WTC11 (cell line): ENCODE data around the gene AKAP9. TPM values are rescaled to one million over a fixed set of nuclear protein-coding genes. Genes with fewer than 3 reads are reported as not detected.

Experiments
- ATAC-seq: fragments of 200-7000 bp; cut with Tn5 transposase; 2 replicates; pipeline ENCODE4 v1.10.0; 2021; ENCODE audit warnings: mild to moderate bottlenecking, moderate library complexity
- CTCF ChIA-PET: fragments of 300-600 bp; sonication (Branson Sonifier 250); formaldehyde crosslinking; loops from one replicate; lab custom pipeline; 2021; ENCODE audit warnings: antibody characterized with exemption; lab: Charles Lee
- POLR2A ChIA-PET: fragments of 350-600 bp; sonication (Branson Sonifier 250); formaldehyde crosslinking; loops from one replicate; lab custom pipeline; 2021; ENCODE audit warnings: antibody characterized with exemption; lab: Charles Lee
- DNase-seq: peaks from one replicate; pipeline ENCODE4 v3.0.0; 2021; ENCODE audit warnings: low spot score
- H3K27ac Mint-ChIP-seq: 2 replicates; pipeline ENCODE4 v1.8.0; 2021; ENCODE audit warnings: mixed read lengths
- H3K27me3 Mint-ChIP-seq: 2 replicates; pipeline ENCODE4 v1.8.0; 2021; ENCODE audit warnings: low read depth, mild to moderate bottlenecking, moderate library complexity, mixed read lengths
- H3K36me3 Mint-ChIP-seq: 2 replicates; pipeline ENCODE4 v1.8.0; 2021; ENCODE audit warnings: mixed read lengths
- H3K4me1 Mint-ChIP-seq: 2 replicates; pipeline ENCODE4 v1.8.0; 2022; ENCODE audit warnings: mixed read lengths
- H3K4me3 Mint-ChIP-seq: 2 replicates; pipeline ENCODE4 v1.8.0; 2021; ENCODE audit warnings: mild to moderate bottlenecking, moderate library complexity, mixed read lengths
- H3K9me3 Mint-ChIP-seq: 2 replicates; pipeline ENCODE4 v1.8.0; 2021; ENCODE audit warnings: mixed read lengths
- ELF4 ChIP-seq: sonication (generic); formaldehyde crosslinking; IDR thresholded peaks from 2 replicates; pipeline ENCODE4 v1.8.1; 2022; ENCODE audit warnings: low read depth, mild to moderate bottlenecking, moderate library complexity, missing genetic modification reagents
- JAZF1 ChIP-seq: fragments of 250-450 bp; sonication (Bioruptor Pico); IDR thresholded peaks from 2 replicates; pipeline ENCODE4 v1.9.0; 2021; ENCODE audit warnings: moderate library complexity, mild to moderate bottlenecking, inconsistent platforms
- NFE2L1 ChIP-seq: sonication (generic); formaldehyde crosslinking; IDR thresholded peaks from 2 replicates; pipeline ENCODE4 v1.8.1; 2023; ENCODE audit warnings: missing genetic modification reagents
- RELA ChIP-seq: sonication (generic); formaldehyde crosslinking; IDR thresholded peaks from 2 replicates; pipeline ENCODE4 v1.8.1; 2022; ENCODE audit warnings: missing genetic modification reagents, mild to moderate bottlenecking, borderline replicate concordance
- SMAD3 ChIP-seq: sonication (generic); formaldehyde crosslinking; IDR thresholded peaks from 2 replicates; pipeline ENCODE4 v1.8.0; 2022; ENCODE audit warnings: missing genetic modification reagents, mild to moderate bottlenecking, borderline replicate concordance
- TEAD1 ChIP-seq: sonication (generic); formaldehyde crosslinking; IDR thresholded peaks from 2 replicates; pipeline ENCODE4 v1.8.0; 2022; ENCODE audit warnings: mild to moderate bottlenecking, missing genetic modification reagents
- ZBTB21 ChIP-seq: sonication (generic); formaldehyde crosslinking; IDR thresholded peaks from 2 replicates; pipeline ENCODE4 v1.8.1; 2023; ENCODE audit warnings: mild to moderate bottlenecking, missing genetic modification reagents, borderline replicate concordance
- ZNF263 ChIP-seq: sonication (generic); formaldehyde crosslinking; IDR thresholded peaks from 2 replicates; pipeline ENCODE4 v1.8.1; 2022; ENCODE audit warnings: low read depth, mild to moderate bottlenecking, moderate library complexity, missing genetic modification reagents
- total RNA-seq: library from RNA; stranded (reverse); gene quantifications from 3 replicates; pipeline ENCODE4 v1.2.3, GENCODE V29; 2021
- TF ChIP-seq, protein P1 (sequence below): sonication (generic); formaldehyde crosslinking; IDR thresholded peaks from 2 replicates; pipeline ENCODE4 v1.8.1; 2022; ENCODE audit warnings: mild to moderate bottlenecking, moderate library complexity, missing genetic modification reagents
- TF ChIP-seq, protein P2 (sequence below): sonication (generic); formaldehyde crosslinking; IDR thresholded peaks from 2 replicates; pipeline ENCODE4 v1.8.0; 2022; ENCODE audit warnings: mild to moderate bottlenecking, missing genetic modification reagents
- TF ChIP-seq, protein P3 (sequence below): fragments of 250-450 bp; sonication (Bioruptor Pico); conservative IDR thresholded peaks from 2 replicates; pipeline ENCODE4 v1.9.0; 2021; ENCODE audit warnings: mild to moderate bottlenecking
- TF ChIP-seq, protein P4 (sequence below): fragments of 200-600 bp; IDR thresholded peaks from 2 replicates; pipeline ENCODE4 v1.8.0; 2022; ENCODE audit warnings: antibody characterized with exemption
- TF ChIP-seq, protein P5 (sequence below): sonication (generic); formaldehyde crosslinking; IDR thresholded peaks from 2 replicates; pipeline ENCODE4 v1.8.1; 2023; ENCODE audit warnings: mild to moderate bottlenecking, missing genetic modification reagents, borderline replicate concordance
- TF ChIP-seq, protein P6 (sequence below): sonication (generic); formaldehyde crosslinking; IDR thresholded peaks from 2 replicates; pipeline ENCODE4 v1.8.0; 2022; ENCODE audit warnings: mild to moderate bottlenecking, missing genetic modification reagents
- TF ChIP-seq, protein P7 (sequence below): sonication (generic); formaldehyde crosslinking; IDR thresholded peaks from 2 replicates; pipeline ENCODE4 v1.8.0; 2023; ENCODE audit warnings: mild to moderate bottlenecking, missing genetic modification reagents

The AKAP9 gene
- total RNA-seq, 1 experiment from 2014 or later: 35.2 TPM

DNA sequence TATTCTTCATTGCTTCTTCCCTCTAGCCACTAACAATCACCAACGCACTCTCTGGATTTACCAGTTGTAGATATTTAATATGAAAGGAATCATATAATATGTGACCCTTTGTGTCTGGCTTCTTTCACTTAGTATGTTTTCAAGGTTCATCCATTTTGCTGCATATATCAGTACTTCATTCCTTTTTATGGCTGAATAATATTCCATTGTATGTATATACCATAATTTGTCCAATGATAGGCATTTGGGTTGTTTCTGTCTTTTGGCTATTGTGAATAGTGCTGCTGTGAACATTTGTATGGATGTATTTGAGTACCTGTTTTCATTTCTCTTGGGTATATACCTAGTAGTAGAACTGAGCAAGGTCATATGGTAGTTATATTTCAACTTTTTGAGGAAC lies 7.3 kb downstream of the AKAP9 start:
- Mint-ChIP-seq H3K27ac (no peak overlapping the region), H3K4me1 (peaks cover 2% of the 10 kb centered on the region; the same call in 1 of the 2 replicates), H3K27me3 (no peaks in the 10 kb centered on the region), H3K36me3 (peaks cover 6% of the 10 kb centered on the region), H3K4me3 (no peak overlapping the region), H3K9me3 (0 out of 2 replicates have a peak, but pooled peaks cover 4% of the 10 kb centered on the region)
- POLR2A ChIA-PET: no interaction called here
- ATAC-seq: no peak
- CTCF ChIA-PET: no interaction called here
- no peak for TF ChIP-seq SMAD3 (CRISPR knock-in tag)
- no peak for TF ChIP-seq ZNF263 (CRISPR knock-in tag)
- TF ChIP-seq, protein P1, sequence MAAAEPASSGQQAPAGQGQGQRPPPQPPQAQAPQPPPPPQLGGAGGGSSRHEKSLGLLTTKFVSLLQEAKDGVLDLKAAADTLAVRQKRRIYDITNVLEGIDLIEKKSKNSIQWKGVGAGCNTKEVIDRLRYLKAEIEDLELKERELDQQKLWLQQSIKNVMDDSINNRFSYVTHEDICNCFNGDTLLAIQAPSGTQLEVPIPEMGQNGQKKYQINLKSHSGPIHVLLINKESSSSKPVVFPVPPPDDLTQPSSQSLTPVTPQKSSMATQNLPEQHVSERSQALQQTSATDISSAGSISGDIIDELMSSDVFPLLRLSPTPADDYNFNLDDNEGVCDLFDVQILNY: no peak
- TF ChIP-seq ELF4: no peak
- no peak for TF ChIP-seq RELA (CRISPR knock-in tag)
- TF ChIP-seq, protein P2, sequence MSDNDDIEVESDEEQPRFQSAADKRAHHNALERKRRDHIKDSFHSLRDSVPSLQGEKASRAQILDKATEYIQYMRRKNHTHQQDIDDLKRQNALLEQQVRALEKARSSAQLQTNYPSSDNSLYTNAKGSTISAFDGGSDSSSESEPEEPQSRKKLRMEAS (CRISPR knock-in tag): no peak
- TF ChIP-seq, protein P3, sequence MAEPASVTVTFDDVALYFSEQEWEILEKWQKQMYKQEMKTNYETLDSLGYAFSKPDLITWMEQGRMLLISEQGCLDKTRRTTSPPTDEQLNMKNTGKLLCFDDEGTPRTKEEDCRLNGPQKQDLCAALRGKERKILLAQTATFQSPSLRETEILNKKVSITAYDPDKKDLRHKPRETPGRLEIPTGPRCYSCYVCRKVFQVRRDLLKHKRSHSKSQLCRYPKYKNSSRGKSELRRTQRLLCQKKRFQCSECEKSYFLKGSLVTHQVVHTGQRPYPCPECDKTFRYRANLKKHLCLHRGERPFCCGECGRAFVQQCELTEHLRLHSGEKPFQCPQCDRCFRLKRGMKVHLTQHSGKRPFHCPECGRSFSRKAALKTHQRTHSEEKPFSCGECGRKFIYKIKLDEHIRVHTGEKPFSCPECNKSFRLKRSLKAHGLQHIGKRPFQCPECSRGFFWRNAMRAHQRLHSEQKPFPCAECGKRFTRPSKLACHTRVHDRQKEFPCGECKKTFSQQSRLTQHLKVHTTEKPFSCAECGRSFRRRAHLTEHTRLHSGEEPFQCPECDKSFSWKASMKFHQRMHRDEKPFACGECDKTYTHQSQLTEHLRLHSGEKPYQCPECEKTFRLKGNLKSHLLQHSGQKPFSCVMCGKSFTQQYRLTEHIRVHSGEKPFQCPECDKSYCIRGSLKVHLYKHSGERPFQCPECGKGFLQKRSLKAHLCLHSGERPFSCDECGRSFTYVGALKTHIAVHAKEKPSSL (CRISPR knock-in tag): no peak
- no peak for TF ChIP-seq JAZF1
- TF ChIP-seq NFE2L1 (CRISPR knock-in tag): no peak
- TF ChIP-seq, protein P4, sequence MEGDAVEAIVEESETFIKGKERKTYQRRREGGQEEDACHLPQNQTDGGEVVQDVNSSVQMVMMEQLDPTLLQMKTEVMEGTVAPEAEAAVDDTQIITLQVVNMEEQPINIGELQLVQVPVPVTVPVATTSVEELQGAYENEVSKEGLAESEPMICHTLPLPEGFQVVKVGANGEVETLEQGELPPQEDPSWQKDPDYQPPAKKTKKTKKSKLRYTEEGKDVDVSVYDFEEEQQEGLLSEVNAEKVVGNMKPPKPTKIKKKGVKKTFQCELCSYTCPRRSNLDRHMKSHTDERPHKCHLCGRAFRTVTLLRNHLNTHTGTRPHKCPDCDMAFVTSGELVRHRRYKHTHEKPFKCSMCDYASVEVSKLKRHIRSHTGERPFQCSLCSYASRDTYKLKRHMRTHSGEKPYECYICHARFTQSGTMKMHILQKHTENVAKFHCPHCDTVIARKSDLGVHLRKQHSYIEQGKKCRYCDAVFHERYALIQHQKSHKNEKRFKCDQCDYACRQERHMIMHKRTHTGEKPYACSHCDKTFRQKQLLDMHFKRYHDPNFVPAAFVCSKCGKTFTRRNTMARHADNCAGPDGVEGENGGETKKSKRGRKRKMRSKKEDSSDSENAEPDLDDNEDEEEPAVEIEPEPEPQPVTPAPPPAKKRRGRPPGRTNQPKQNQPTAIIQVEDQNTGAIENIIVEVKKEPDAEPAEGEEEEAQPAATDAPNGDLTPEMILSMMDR: no peak
- DNase-seq: no peak

DNA sequence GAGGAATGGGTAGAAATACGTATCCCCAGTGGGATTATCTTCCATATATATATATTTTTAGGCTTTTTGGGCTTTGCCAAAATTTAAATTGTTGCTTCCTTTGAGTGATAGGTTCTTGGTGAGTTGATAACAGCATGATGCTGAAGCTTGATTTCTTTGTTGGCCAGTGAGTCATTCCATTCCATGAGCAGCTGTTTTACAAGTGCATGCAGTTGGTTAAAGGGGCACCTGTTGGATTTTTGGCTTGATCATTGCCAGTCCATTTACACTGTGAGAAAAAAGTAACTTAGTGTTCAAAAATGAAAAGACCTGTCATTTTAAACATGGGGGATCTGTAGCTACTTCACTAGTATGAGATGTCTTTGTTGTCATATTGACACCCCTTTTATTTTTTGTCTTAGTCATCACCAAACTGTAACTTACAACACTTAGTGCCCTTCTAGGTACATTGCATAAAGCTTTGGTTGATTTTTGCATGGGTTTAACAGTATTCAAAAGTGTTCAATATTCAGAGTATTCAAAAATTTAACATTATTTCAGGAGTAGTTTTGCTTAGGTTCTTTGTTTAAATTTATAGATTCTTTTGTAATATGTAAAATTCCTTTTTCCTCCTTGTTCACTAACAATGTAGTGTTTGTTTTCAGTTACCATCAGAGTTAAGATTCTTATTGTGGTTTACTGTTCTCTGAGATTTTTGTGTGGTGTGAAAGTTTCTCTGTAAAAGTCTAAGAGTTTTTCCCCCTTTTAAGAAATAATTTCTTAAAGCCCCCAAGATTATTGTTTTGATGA lies 8.8 kb downstream of the AKAP9 start:
- peaks cover 6% of the 10 kb centered on the region for H3K36me3 Mint-ChIP-seq
- POLR2A ChIA-PET: no interaction called here
- ATAC-seq (no peak), DNase-seq (no peak)
- no peaks in the 10 kb centered on the region for H3K27me3 Mint-ChIP-seq
- peaks cover 2% of the 10 kb centered on the region; the same call in 1 of the 2 replicates for H3K4me1 Mint-ChIP-seq
- CTCF ChIA-PET: no interaction called here
- H3K27ac Mint-ChIP-seq: no peak overlapping the region
- H3K9me3 Mint-ChIP-seq: 0 out of 2 replicates have a peak, but pooled peaks cover 4% of the 10 kb centered on the region
- H3K4me3 Mint-ChIP-seq: no peak overlapping the region
- TF ChIP-seq, protein P5, sequence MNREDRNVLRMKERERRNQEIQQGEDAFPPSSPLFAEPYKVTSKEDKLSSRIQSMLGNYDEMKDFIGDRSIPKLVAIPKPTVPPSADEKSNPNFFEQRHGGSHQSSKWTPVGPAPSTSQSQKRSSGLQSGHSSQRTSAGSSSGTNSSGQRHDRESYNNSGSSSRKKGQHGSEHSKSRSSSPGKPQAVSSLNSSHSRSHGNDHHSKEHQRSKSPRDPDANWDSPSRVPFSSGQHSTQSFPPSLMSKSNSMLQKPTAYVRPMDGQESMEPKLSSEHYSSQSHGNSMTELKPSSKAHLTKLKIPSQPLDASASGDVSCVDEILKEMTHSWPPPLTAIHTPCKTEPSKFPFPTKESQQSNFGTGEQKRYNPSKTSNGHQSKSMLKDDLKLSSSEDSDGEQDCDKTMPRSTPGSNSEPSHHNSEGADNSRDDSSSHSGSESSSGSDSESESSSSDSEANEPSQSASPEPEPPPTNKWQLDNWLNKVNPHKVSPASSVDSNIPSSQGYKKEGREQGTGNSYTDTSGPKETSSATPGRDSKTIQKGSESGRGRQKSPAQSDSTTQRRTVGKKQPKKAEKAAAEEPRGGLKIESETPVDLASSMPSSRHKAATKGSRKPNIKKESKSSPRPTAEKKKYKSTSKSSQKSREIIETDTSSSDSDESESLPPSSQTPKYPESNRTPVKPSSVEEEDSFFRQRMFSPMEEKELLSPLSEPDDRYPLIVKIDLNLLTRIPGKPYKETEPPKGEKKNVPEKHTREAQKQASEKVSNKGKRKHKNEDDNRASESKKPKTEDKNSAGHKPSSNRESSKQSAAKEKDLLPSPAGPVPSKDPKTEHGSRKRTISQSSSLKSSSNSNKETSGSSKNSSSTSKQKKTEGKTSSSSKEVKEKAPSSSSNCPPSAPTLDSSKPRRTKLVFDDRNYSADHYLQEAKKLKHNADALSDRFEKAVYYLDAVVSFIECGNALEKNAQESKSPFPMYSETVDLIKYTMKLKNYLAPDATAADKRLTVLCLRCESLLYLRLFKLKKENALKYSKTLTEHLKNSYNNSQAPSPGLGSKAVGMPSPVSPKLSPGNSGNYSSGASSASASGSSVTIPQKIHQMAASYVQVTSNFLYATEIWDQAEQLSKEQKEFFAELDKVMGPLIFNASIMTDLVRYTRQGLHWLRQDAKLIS: no peak

DNA sequence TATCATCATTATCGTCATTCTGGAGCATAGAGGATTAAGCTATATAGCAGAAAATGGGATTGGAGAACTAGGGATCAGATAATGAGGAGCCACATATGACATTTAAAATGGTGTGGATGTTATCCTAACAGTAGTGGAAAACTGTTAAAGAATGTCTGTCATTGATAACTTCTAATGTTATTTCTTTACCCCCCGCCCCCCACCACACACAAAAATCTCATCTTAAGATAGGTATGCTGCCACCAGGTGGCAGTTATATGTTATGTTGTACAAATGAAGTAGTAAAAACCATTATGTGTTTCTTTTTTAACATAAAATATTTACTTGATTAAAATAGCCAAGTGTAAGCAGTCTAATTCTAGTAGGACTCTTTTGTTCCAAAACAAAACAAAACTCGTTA lies 13.0 kb downstream of the AKAP9 start:
- H3K4me1 Mint-ChIP-seq: peaks cover 6% of the 10 kb centered on the region
- H3K9me3 Mint-ChIP-seq: no peaks in the 10 kb centered on the region
- no peak for ATAC-seq
- DNase-seq: no peak
- H3K36me3 Mint-ChIP-seq: no peaks in the 10 kb centered on the region
- ChIA-PET CTCF (interaction anchor here (0.6 to 1.4 kb wide), 6 partner anchors 11 to 109 kb away, joined by 3 to 9 read pairs (median 3); partner anchors contain the start of gene MTERF1), POLR2A (no interaction called here)
- no peak overlapping the region for H3K27ac Mint-ChIP-seq
- H3K4me3 Mint-ChIP-seq: no peak overlapping the region
- H3K27me3 Mint-ChIP-seq: no peaks in the 10 kb centered on the region
- TF ChIP-seq ZBTB21 (CRISPR knock-in tag) (no peak), SMAD3 (CRISPR knock-in tag) (no peak), TEAD1 (CRISPR knock-in tag) (no peak)
- TF ChIP-seq, protein P6, sequence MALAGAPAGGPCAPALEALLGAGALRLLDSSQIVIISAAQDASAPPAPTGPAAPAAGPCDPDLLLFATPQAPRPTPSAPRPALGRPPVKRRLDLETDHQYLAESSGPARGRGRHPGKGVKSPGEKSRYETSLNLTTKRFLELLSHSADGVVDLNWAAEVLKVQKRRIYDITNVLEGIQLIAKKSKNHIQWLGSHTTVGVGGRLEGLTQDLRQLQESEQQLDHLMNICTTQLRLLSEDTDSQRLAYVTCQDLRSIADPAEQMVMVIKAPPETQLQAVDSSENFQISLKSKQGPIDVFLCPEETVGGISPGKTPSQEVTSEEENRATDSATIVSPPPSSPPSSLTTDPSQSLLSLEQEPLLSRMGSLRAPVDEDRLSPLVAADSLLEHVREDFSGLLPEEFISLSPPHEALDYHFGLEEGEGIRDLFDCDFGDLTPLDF: no peak
- TF ChIP-seq, protein P7, sequence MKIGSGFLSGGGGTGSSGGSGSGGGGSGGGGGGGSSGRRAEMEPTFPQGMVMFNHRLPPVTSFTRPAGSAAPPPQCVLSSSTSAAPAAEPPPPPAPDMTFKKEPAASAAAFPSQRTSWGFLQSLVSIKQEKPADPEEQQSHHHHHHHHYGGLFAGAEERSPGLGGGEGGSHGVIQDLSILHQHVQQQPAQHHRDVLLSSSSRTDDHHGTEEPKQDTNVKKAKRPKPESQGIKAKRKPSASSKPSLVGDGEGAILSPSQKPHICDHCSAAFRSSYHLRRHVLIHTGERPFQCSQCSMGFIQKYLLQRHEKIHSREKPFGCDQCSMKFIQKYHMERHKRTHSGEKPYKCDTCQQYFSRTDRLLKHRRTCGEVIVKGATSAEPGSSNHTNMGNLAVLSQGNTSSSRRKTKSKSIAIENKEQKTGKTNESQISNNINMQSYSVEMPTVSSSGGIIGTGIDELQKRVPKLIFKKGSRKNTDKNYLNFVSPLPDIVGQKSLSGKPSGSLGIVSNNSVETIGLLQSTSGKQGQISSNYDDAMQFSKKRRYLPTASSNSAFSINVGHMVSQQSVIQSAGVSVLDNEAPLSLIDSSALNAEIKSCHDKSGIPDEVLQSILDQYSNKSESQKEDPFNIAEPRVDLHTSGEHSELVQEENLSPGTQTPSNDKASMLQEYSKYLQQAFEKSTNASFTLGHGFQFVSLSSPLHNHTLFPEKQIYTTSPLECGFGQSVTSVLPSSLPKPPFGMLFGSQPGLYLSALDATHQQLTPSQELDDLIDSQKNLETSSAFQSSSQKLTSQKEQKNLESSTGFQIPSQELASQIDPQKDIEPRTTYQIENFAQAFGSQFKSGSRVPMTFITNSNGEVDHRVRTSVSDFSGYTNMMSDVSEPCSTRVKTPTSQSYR: no peak
